Measurements from ENCODE around the gene TMC2.

- TF ChIP-seq USF2 (CRISPR knock-in tag; IDR thresholded peaks at IDR 0.05) (no peak), MAX (CRISPR knock-in tag; IDR thresholded peaks at IDR 0.05) (no peak), TCF7 (CRISPR knock-in tag; IDR thresholded peaks at IDR 0.05; ENCODE audit: low read depth) (no peak), CTCF (IDR thresholded peaks at IDR 0.05) (no peak), TEAD4 (CRISPR knock-in tag; IDR thresholded peaks at IDR 0.05) (no peak), ARID4B (CRISPR knock-in tag; IDR thresholded peaks at IDR 0.05; ENCODE audit: borderline replicate concordance) (no peak), IRF2 (CRISPR knock-in tag; IDR thresholded peaks at IDR 0.05; ENCODE audit: borderline replicate concordance, low read depth) (no peak), NFE2L1 (CRISPR knock-in tag; IDR thresholded peaks at IDR 0.05) (no peak), CREB1 (CRISPR knock-in tag; IDR thresholded peaks at IDR 0.05) (no peak), SP1 (CRISPR knock-in tag; conservative IDR thresholded peaks at IDR 0.05) (no peak), SMAD3 (CRISPR knock-in tag; IDR thresholded peaks at IDR 0.05; ENCODE audit: borderline replicate concordance) (no peak)
- TF ChIP-seq, protein P1, sequence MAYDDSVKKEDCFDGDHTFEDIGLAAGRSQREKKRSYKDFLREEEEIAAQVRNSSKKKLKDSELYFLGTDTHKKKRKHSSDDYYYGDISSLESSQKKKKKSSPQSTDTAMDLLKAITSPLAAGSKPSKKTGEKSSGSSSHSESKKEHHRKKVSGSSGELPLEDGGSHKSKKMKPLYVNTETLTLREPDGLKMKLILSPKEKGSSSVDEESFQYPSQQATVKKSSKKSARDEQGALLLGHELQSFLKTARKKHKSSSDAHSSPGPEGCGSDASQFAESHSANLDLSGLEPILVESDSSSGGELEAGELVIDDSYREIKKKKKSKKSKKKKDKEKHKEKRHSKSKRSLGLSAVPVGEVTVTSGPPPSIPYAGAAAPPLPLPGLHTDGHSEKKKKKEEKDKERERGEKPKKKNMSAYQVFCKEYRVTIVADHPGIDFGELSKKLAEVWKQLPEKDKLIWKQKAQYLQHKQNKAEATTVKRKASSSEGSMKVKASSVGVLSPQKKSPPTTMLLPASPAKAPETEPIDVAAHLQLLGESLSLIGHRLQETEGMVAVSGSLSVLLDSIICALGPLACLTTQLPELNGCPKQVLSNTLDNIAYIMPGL (CRISPR knock-in tag; IDR thresholded peaks at IDR 0.05) = no peak
- TF ChIP-seq, protein P2, sequence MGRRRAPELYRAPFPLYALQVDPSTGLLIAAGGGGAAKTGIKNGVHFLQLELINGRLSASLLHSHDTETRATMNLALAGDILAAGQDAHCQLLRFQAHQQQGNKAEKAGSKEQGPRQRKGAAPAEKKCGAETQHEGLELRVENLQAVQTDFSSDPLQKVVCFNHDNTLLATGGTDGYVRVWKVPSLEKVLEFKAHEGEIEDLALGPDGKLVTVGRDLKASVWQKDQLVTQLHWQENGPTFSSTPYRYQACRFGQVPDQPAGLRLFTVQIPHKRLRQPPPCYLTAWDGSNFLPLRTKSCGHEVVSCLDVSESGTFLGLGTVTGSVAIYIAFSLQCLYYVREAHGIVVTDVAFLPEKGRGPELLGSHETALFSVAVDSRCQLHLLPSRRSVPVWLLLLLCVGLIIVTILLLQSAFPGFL (CRISPR knock-in tag; IDR thresholded peaks at IDR 0.05; ENCODE audit: borderline replicate concordance) = no peak
Observed at GRCh38 chr20:2637246-2637645, 100.9 kb downstream of the TMC2 start.

Data from WTC11 (cell line).